Measurements from ENCODE around the gene PXN.
A peak's percentile ranks its signal among the peaks of the same experiment; 100 is the strongest.

The PXN gene

GRCh38 chr12:120230326-120230973, 35.1 kb downstream of the PXN start:
- in situ Hi-C loops (cut with HindIII; ENCODE audit: low pct_ligation_motif_present, low pct_unique_long_range_greater_than_20kb, low sequenced_read_pairs) = no loop called here
- peak; percentile 100 for DNase-seq

GRCh38 chr12:120229487-120230325, 35.8 kb downstream of the PXN start:
- in situ Hi-C loops (cut with HindIII; ENCODE audit: low pct_ligation_motif_present, low pct_unique_long_range_greater_than_20kb, low sequenced_read_pairs) = loop anchor here (10.0 kb wide), 1 partner anchor 75 kb away; the partner anchor contains the start of gene SIRT4
- peak; percentile 54 for DNase-seq

- in situ Hi-C loops (cut with HindIII; ENCODE audit: low pct_ligation_motif_present, low pct_unique_long_range_greater_than_20kb, low sequenced_read_pairs) = loop anchor here (10.0 kb wide), 1 partner anchor 76 kb away; the partner anchor contains the start of gene SIRT4
These were observed 36.5 kb downstream of the PXN start for GRCh38 chr12:120229071-120229486.

GRCh38 chr12:120228291-120229070, 37.0 kb downstream of the PXN start:
- DNase-seq = peak; percentile 91
- in situ Hi-C loops (cut with HindIII; ENCODE audit: low pct_ligation_motif_present, low pct_unique_long_range_greater_than_20kb, low sequenced_read_pairs) = loop anchor here (10.0 kb wide), 1 partner anchor 76 kb away; the partner anchor contains the start of gene SIRT4

More at GRCh38 chr12:120229071-120229486, 36.5 kb downstream of the PXN start:
- peak; percentile 33 for DNase-seq

- in situ Hi-C loops (cut with HindIII; ENCODE audit: low pct_ligation_motif_present, low pct_unique_long_range_greater_than_20kb, low sequenced_read_pairs) = loop anchor here (10.0 kb wide), 1 partner anchor 77 kb away; the partner anchor contains the start of gene SIRT4
- DNase-seq = no peak
These were observed 37.6 kb downstream of the PXN start for GRCh38 chr12:120228041-120228290.

- in situ Hi-C loops (cut with HindIII; ENCODE audit: low pct_ligation_motif_present, low pct_unique_long_range_greater_than_20kb, low sequenced_read_pairs) = loop anchor here (10.0 kb wide), 1 partner anchor 77 kb away; the partner anchor contains the start of gene SIRT4
- no peak for DNase-seq
These were observed 38.1 kb downstream of the PXN start for GRCh38 chr12:120227233-120228040.

- in situ Hi-C loops (cut with HindIII; ENCODE audit: low pct_ligation_motif_present, low pct_unique_long_range_greater_than_20kb, low sequenced_read_pairs) = loop anchor here (10.0 kb wide), 1 partner anchor 79 kb away; the partner anchor contains the start of gene SIRT4
These were observed 39.5 kb downstream of the PXN start for GRCh38 chr12:120225852-120226640.

GRCh38 chr12:120225200-120225558, 40.4 kb downstream of the PXN start:
- DNase-seq = no peak
- in situ Hi-C loops (cut with HindIII; ENCODE audit: low pct_ligation_motif_present, low pct_unique_long_range_greater_than_20kb, low sequenced_read_pairs) = loop anchor here (10.0 kb wide), 1 partner anchor 80 kb away; the partner anchor contains the start of gene SIRT4

More at GRCh38 chr12:120225852-120226640, 39.5 kb downstream of the PXN start:
- DNase-seq = no peak

GRCh38 chr12:120224304-120225199, 41.0 kb downstream of the PXN start:
- DNase-seq = no peak
- in situ Hi-C loops (cut with HindIII; ENCODE audit: low pct_ligation_motif_present, low pct_unique_long_range_greater_than_20kb, low sequenced_read_pairs) = loop anchor here (5.0 to 10.0 kb wide), 2 partner anchors 43 to 80 kb away; partner anchors contain the start of genes PXN and SIRT4

- in situ Hi-C loops (cut with HindIII; ENCODE audit: low pct_ligation_motif_present, low pct_unique_long_range_greater_than_20kb, low sequenced_read_pairs) = loop anchor here (5.0 to 10.0 kb wide), 2 partner anchors 44 to 81 kb away; partner anchors contain the start of genes PXN and SIRT4
- no peak for DNase-seq
These were observed 41.8 kb downstream of the PXN start for GRCh38 chr12:120223458-120224303.

GRCh38 chr12:120222288-120222832, 43.2 kb downstream of the PXN start:
- in situ Hi-C loops (cut with HindIII; ENCODE audit: low pct_ligation_motif_present, low pct_unique_long_range_greater_than_20kb, low sequenced_read_pairs) = loop anchor here (5.0 to 10.0 kb wide), 2 partner anchors 45 to 82 kb away; partner anchors contain the start of genes PXN and SIRT4
- DNase-seq = no peak

- in situ Hi-C loops (cut with HindIII; ENCODE audit: low pct_ligation_motif_present, low pct_unique_long_range_greater_than_20kb, low sequenced_read_pairs) = loop anchor here (5.0 to 10.0 kb wide), 2 partner anchors 46 to 83 kb away; partner anchors contain the start of genes PXN and SIRT4
- no peak for DNase-seq
These were observed 44.0 kb downstream of the PXN start for GRCh38 chr12:120221576-120221900.

- in situ Hi-C loops (cut with HindIII; ENCODE audit: low pct_ligation_motif_present, low pct_unique_long_range_greater_than_20kb, low sequenced_read_pairs) = loop anchor here (5.0 to 10.0 kb wide), 2 partner anchors 46 to 84 kb away; partner anchors contain the start of genes PXN and SIRT4
- DNase-seq = no peak
These were observed 44.5 kb downstream of the PXN start for GRCh38 chr12:120220838-120221575.

Measured in ACHN (cell line).